Fibroblast of lung (primary cell): Measurements from ENCODE around the gene AGR3. TPM values are rescaled to one million over a fixed set of nuclear protein-coding genes. Genes with fewer than 3 reads are reported as not detected.
"Not testable (repeated sequence)": the region's sequence is repeated elsewhere in the genome, so short reads cannot be mapped to it uniquely, and the experiment has no call there.

Source experiments
- DNase-seq, 2 donors: peaks; one replicate each; pipeline versions ENCODE4 v3.0.0 to v3.0.0-alpha.2; 2010; ENCODE audit warnings: low read depth in 2 of 2
- H2AFZ ChIP-seq: 2 replicates; pipeline ENCODE4 v1.5.1; 2012; ENCODE audit warnings: low read length, control low read depth, inconsistent platforms
- H3K27ac ChIP-seq: 2 replicates; pipeline ENCODE4 v1.5.1; 2011; ENCODE audit warnings: low read length, control low read depth; ENCODE audit not compliant: insufficient read depth
- H3K27me3 ChIP-seq: 2 replicates; pipeline ENCODE4 v1.5.1; 2011; ENCODE audit warnings: mild to moderate bottlenecking, low read length; ENCODE audit not compliant: control insufficient read depth, insufficient read depth
- H3K36me3 ChIP-seq: 2 replicates; pipeline ENCODE4 v1.5.1; 2011; ENCODE audit warnings: low read length; ENCODE audit not compliant: control insufficient read depth, insufficient read depth
- H3K4me1 ChIP-seq: 2 replicates; pipeline ENCODE4 v1.5.1; 2011; ENCODE audit warnings: low read length; ENCODE audit not compliant: control insufficient read depth, insufficient read depth; ENCODE audit errors: extremely low read depth
- H3K4me2 ChIP-seq: 2 replicates; pipeline ENCODE4 v1.5.1; 2011; ENCODE audit warnings: low read length, control low read depth; ENCODE audit not compliant: insufficient read depth; ENCODE audit errors: extremely low read depth
- H3K4me3 ChIP-seq, 4 experiments: fragments of 200-600 bp in 1 of 4; sonication (generic) in 1 of 4; replicated peaks in 1 of 4; 2 replicates each; pipeline ENCODE4 v1.5.1; 2011 to 2016; ENCODE audit warnings: low read length in 4 of 4, low read depth in 3 of 4, mild to moderate bottlenecking in 3 of 4, control low read depth in 2 of 4, inconsistent platforms in 1 of 4, mixed read lengths in 1 of 4; ENCODE audit not compliant: insufficient read depth in 1 of 4; ENCODE audit errors: control extremely low read depth in 1 of 4
- H3K79me2 ChIP-seq: 2 replicates; pipeline ENCODE4 v1.5.1; 2012; ENCODE audit warnings: mild to moderate bottlenecking, low read length, inconsistent platforms; ENCODE audit not compliant: control insufficient read depth, insufficient read depth
- H3K9ac ChIP-seq: 2 replicates; pipeline ENCODE4 v1.5.1; 2011; ENCODE audit warnings: mild to moderate bottlenecking, low read length, control low read depth; ENCODE audit not compliant: insufficient read depth
- H3K9me3 ChIP-seq: 2 replicates; pipeline ENCODE4 v1.5.1; 2012; ENCODE audit warnings: low read depth, low read length; ENCODE audit not compliant: control insufficient read depth, insufficient read depth
- H4K20me1 ChIP-seq: 2 replicates; pipeline ENCODE4 v1.5.1; 2011; ENCODE audit warnings: low read length; ENCODE audit not compliant: control insufficient read depth, insufficient read depth; ENCODE audit errors: extremely low read depth
- CTCF ChIP-seq, 2 donors: IDR thresholded peaks in 1 of 2; conservative IDR thresholded peaks in 1 of 2; 1 replicate in 1 of 2; 2 replicates in 1 of 2; pipeline ENCODE4 v1.5.1; 2011 to 2012; ENCODE audit warnings: low read length in 2 of 2, control low read depth in 1 of 2, inconsistent platforms in 1 of 2, low read depth in 1 of 2, mild to moderate bottlenecking in 1 of 2
- EZH2 ChIP-seq: IDR thresholded peaks from 2 replicates; pipeline ENCODE4 v1.5.1; 2012; ENCODE audit warnings: low read length, control low read depth, mild to moderate bottlenecking; ENCODE audit errors: missing control alignments
- polyA plus RNA-seq, 2 donors: library from polyadenylated mRNA; depleted of rRNA in 1 of 2; stranded (reverse) in 1 of 2; unstranded in 1 of 2; fragments of >200 nt; gene quantifications; 2 replicates each; pipeline ENCODE4 v1.2.1, GENCODE V29; 2011 to 2012; ENCODE audit warnings: missing spikeins in 1 of 2
- total RNA-seq: library from RNA; depleted of rRNA; stranded (reverse); fragments of >200 nt; gene quantifications from 2 replicates; pipeline ENCODE4 v1.2.1, GENCODE V29; 2014

Gene AGR3
- total and polyA plus RNA-seq, 2 donors (not counting 1 experiment from before 2014, with no cell fraction given) = not detected

- no peaks in the 10 kb centered on the region for H4K20me1 ChIP-seq
- no peak overlapping the region for H3K4me2 ChIP-seq
- no peaks in the 10 kb centered on the region for H3K79me2 ChIP-seq
- H2AFZ ChIP-seq = no peak overlapping the region
- H3K9me3 ChIP-seq = no peaks in the 10 kb centered on the region
- no peak for DNase-seq
- no peaks in the 10 kb centered on the region for H3K36me3 ChIP-seq
- H3K27ac ChIP-seq = no peak overlapping the region
- H3K27me3 ChIP-seq = no peaks in the 10 kb centered on the region
- no peak overlapping the region for H3K4me3 ChIP-seq
- TF ChIP-seq EZH2 = no peak
- no peak for TF ChIP-seq CTCF (conservative IDR thresholded peaks at IDR 0.05 in 1 of 2, IDR thresholded peaks at IDR 0.05 in 1 of 2; ENCODE audit: low read depth in 1 of 2, low read length in 2 of 2)
- H3K9ac ChIP-seq = no peak overlapping the region
- no peaks in the 10 kb centered on the region for H3K4me1 ChIP-seq
These were observed 7.7 kb downstream of the AGR3 start for GRCh38 chr7:16874066-16874465.

GRCh38 chr7:16867328-16867727 lies 14.5 kb downstream of the AGR3 start:
- no peaks in the 10 kb centered on the region for H3K36me3 ChIP-seq
- no peak overlapping the region for H3K4me3 ChIP-seq
- H4K20me1 ChIP-seq = no peaks in the 10 kb centered on the region
- H3K4me1 ChIP-seq = no peaks in the 10 kb centered on the region
- no peak overlapping the region for H2AFZ ChIP-seq
- no peaks in the 10 kb centered on the region for H3K9me3 ChIP-seq
- peaks cover 3% of the 10 kb centered on the region for H3K27me3 ChIP-seq
- DNase-seq = no peak
- no peak for TF ChIP-seq EZH2
- no peak for TF ChIP-seq CTCF (conservative IDR thresholded peaks at IDR 0.05 in 1 of 2, IDR thresholded peaks at IDR 0.05 in 1 of 2; ENCODE audit: low read depth in 1 of 2, low read length in 2 of 2)
- H3K79me2 ChIP-seq = no peaks in the 10 kb centered on the region
- H3K27ac ChIP-seq = no peak overlapping the region
- H3K4me2 ChIP-seq = no peak overlapping the region
- no peak overlapping the region for H3K9ac ChIP-seq

- H2AFZ ChIP-seq, H3K9me3 ChIP-seq, H3K79me2 ChIP-seq, H3K36me3 ChIP-seq, H3K27ac ChIP-seq, H3K4me1 ChIP-seq, H4K20me1 ChIP-seq, H3K27me3 ChIP-seq, H3K9ac ChIP-seq, DNase-seq, H3K4me2 ChIP-seq, H3K4me3 ChIP-seq: not testable (repeated sequence)
These were observed 28.6 kb downstream of the AGR3 start for GRCh38 chr7:16853189-16853588.
